ENCODE measurements around the gene TTC21A. TPM values are rescaled to one million over a fixed set of nuclear protein-coding genes. Genes with fewer than 3 reads are reported as not detected.

The TTC21A gene
- total RNA-seq, 6 experiments from 2014 or later: 1.4 to 3.5 (median 2.5) TPM

DNA sequence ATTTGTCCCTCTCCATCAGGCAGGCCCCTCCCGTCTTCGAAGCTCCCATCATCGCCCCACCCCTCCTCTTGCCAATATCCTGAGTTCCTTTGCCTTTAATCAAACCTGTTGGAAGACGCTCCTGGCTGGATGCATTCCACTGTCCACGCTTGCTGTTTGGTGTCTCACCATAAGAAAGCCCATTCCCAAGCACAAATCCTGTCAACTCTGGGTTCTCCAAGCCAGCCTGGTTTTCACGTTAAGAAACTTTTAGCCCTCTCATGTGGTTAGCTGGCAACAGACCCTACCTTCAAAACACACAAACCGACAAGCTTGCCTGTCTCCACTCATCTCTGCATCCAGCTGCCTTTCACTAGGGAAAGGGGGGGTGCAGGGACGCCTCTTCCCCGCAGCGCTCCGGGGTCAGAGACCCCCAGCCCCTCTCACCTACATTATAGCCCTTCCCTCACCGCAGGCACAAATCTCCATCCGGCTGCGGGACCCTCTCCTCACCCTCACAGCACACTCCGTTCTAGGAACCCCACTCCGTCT lies 1.1 kb upstream of the TTC21A start:
- TF ChIP-seq, protein P1, sequence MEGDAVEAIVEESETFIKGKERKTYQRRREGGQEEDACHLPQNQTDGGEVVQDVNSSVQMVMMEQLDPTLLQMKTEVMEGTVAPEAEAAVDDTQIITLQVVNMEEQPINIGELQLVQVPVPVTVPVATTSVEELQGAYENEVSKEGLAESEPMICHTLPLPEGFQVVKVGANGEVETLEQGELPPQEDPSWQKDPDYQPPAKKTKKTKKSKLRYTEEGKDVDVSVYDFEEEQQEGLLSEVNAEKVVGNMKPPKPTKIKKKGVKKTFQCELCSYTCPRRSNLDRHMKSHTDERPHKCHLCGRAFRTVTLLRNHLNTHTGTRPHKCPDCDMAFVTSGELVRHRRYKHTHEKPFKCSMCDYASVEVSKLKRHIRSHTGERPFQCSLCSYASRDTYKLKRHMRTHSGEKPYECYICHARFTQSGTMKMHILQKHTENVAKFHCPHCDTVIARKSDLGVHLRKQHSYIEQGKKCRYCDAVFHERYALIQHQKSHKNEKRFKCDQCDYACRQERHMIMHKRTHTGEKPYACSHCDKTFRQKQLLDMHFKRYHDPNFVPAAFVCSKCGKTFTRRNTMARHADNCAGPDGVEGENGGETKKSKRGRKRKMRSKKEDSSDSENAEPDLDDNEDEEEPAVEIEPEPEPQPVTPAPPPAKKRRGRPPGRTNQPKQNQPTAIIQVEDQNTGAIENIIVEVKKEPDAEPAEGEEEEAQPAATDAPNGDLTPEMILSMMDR (IDR thresholded peaks at IDR 0.05): no peak
- no peak for TF ChIP-seq POLR2A (IDR thresholded peaks at IDR 0.05)
- peaks cover 0 to 24% (median 8%) of the 10 kb centered on the region in 4 donors for H3K4me1 ChIP-seq
- DNase-seq: no peak
- H3K4me3 ChIP-seq: peak overlapping the region; percentile 69 to 96 (median 85)
- H3K27me3 ChIP-seq: no peaks in the 10 kb centered on the region
- intact Hi-C loops (cut with DNase I): loop anchor here in 1 of 2 donors (10.0 kb wide), 1 partner anchor 178 kb away; the partner anchor contains the start of gene CX3CR1
- WGBS (ENCODE audit: insufficient coverage, low coverage, low lambda C conversion rate, missing lambda C conversion rate): 7% methylated on average over 16 of the region's 16 CpGs
- no peaks in the 10 kb centered on the region for H3K9me3 ChIP-seq
- peak overlapping the region; percentile 87 to 95 (median 94) for H3K27ac ChIP-seq
- H3K36me3 ChIP-seq: no peaks in the 10 kb centered on the region
- peak in 1 of 4 donors; percentile 11 for ATAC-seq

DNA sequence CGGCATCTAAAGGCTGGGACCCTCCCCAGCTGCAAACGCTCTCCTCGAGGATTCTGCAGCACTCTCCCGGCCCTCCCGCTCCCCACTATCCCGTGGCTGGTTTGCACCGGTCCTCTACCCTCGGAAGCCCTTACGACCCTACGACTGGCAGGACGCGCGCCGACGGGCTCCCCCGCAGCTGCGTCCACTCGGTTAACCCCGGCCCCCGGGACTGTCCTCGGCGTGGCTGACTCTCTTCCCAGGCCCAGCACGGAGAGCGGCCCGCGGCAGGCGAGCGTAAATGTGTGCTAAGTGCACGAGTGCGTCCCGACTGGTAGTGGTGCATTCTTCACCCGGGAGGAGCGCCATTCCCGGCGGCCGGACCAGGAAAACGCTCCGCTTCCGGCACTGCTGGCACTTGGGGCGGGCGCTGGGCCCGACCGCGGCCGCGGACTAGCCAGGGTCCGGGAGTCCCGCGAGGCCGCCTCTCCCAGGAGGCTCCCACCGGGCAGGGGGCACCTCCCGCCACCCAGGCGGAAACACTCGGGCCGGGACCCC lies 561 bp upstream of the TTC21A start:
- 2% methylated on average over 7 of the region's 55 CpGs for WGBS (ENCODE audit: insufficient coverage, low coverage, low lambda C conversion rate, missing lambda C conversion rate)

DNA sequence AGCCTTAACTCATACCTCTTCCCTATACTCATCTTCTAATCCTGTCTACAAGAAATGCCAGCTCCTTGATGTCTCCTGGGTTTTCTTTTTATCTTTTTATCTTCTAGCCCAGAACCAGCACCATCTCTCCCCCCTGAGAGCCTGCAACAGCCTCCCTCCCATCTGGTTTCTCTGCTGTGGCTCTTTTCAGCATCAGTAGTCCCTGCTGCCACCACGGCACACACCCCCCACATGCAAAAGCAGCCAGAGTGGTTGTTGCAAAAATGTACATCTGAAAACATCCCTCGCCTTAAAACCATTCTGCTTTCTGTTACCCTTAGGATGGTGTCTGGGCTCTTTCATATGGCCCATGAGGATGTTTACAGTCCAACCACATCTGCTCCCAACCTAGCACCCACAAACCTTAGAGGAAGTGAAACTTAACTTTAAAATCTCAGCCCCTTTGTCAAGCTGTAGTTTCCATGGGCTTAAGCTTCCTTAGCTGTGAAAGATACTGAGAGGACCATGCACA lies 775 bp downstream of the TTC21A start:
- 54% methylated on average over 2 of the region's 2 CpGs for WGBS (ENCODE audit: insufficient coverage, low coverage, low lambda C conversion rate, missing lambda C conversion rate)
- peaks cover 0 to 24% (median 8%) of the 10 kb centered on the region in 4 donors for H3K4me1 ChIP-seq
- H3K36me3 ChIP-seq: no peaks in the 10 kb centered on the region
- H3K27ac ChIP-seq: peak overlapping the region in 2 of 3 donors; percentile 87 to 94
- H3K27me3 ChIP-seq: no peaks in the 10 kb centered on the region
- no peak for DNase-seq
- H3K9me3 ChIP-seq: no peaks in the 10 kb centered on the region
- peak overlapping the region; percentile 69 to 96 (median 85) for H3K4me3 ChIP-seq
- ATAC-seq: no peak
- TF ChIP-seq POLR2A (IDR thresholded peaks at IDR 0.05): no peak
- TF ChIP-seq, protein P1 (IDR thresholded peaks at IDR 0.05): no peak
- intact Hi-C loops (cut with DNase I): loop anchor here in 1 of 2 donors (10.0 kb wide), 1 partner anchor 177 kb away; the partner anchor contains the start of gene CX3CR1

More for the DNA sequence above, 561 bp upstream of the TTC21A start:
- intact Hi-C loops (cut with DNase I): loop anchor here in 1 of 2 donors (10.0 kb wide), 1 partner anchor 178 kb away; the partner anchor contains the start of gene CX3CR1
- Histone ChIP-seq H3K4me1 (peaks cover 0 to 24% (median 8%) of the 10 kb centered on the region in 4 donors), H3K27ac (peak overlapping the region; percentile 87 to 95 (median 94)), H3K4me3 (peak overlapping the region; percentile 69 to 96 (median 85)), H3K9me3 (no peaks in the 10 kb centered on the region), H3K36me3 (no peaks in the 10 kb centered on the region), H3K27me3 (no peaks in the 10 kb centered on the region)
- peak; percentile 44 to 67 (median 57) for ATAC-seq
- no peak for TF ChIP-seq POLR2A (IDR thresholded peaks at IDR 0.05)
- TF ChIP-seq, protein P1 (IDR thresholded peaks at IDR 0.05): no peak
- DNase-seq: peak; percentile 66 to 75 (median 69)

DNA sequence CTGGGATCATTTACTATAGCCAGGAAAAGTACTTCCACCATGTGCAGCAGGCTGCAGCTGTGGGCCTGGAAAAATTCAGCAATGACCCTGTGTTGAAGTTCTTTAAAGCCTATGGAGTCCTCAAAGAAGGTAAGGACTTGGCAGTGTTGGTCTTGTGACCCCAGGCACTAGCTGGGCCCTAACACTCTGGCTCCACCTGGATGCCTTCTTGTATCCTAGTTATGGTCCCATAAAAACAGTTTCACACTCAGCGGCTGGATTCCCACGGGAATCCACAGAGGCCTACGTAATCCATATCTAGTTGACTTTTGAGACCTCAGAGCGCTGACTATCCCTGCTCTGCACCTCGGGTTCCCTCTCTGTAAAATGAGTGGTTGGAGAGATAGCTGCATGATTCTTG lies 1.6 kb downstream of the TTC21A start:
- intact Hi-C loops (cut with DNase I): loop anchor here in 1 of 2 donors (10.0 kb wide), 1 partner anchor 176 kb away; the partner anchor contains the start of gene CX3CR1
- WGBS (ENCODE audit: insufficient coverage, low coverage, low lambda C conversion rate, missing lambda C conversion rate): 90% methylated on average over 5 of the region's 5 CpGs

More for the DNA sequence above, 1.6 kb downstream of the TTC21A start:
- TF ChIP-seq POLR2A (IDR thresholded peaks at IDR 0.05): no peak
- TF ChIP-seq, protein P1 (IDR thresholded peaks at IDR 0.05): no peak
- Histone ChIP-seq H3K4me1 (peaks cover 0 to 21% (median 8%) of the 10 kb centered on the region in 4 donors), H3K36me3 (no peaks in the 10 kb centered on the region), H3K9me3 (no peaks in the 10 kb centered on the region), H3K27ac (no peak overlapping the region), H3K27me3 (no peaks in the 10 kb centered on the region), H3K4me3 (no peak overlapping the region)
- DNase-seq: no peak
- no peak for ATAC-seq
